NT2/D1 (cell line): ENCODE data around the gene NUDT11.

Experiments used
- DNase-seq: peaks from one replicate; pipeline ENCODE4 v3.0.0-alpha.2; 2011; ENCODE audit warnings: low read depth, low spot score
- H3K27me3 ChIP-seq: 2 replicates; pipeline ENCODE4 v1.6.0; 2011; ENCODE audit warnings: mild to moderate bottlenecking; ENCODE audit not compliant: insufficient read length, insufficient read depth
- H3K36me3 ChIP-seq: 2 replicates; pipeline ENCODE4 v1.6.1; 2011; ENCODE audit warnings: mild to moderate bottlenecking, low read length, mixed read lengths; ENCODE audit not compliant: insufficient read depth, insufficient read length
- H3K4me1 ChIP-seq: 2 replicates; pipeline ENCODE4 v1.5.1; 2011; ENCODE audit not compliant: insufficient read depth, insufficient read length
- H3K4me3 ChIP-seq: 2 replicates; pipeline ENCODE4 v1.5.1; 2011; ENCODE audit warnings: low read depth; ENCODE audit not compliant: insufficient read length
- H3K9ac ChIP-seq: 2 replicates; pipeline ENCODE4 v1.6.0; 2011; ENCODE audit warnings: low read depth; ENCODE audit not compliant: insufficient read length
- H3K9me3 ChIP-seq: 2 replicates; pipeline ENCODE4 v1.5.1; 2011; ENCODE audit warnings: mild to moderate bottlenecking, low read length; ENCODE audit not compliant: insufficient read depth
- SUZ12 ChIP-seq: IDR thresholded peaks from 2 replicates; pipeline ENCODE4 v1.6.1; 2011; ENCODE audit not compliant: insufficient read length, insufficient read depth; ENCODE audit errors: extremely low read depth
- YY1 ChIP-seq: IDR thresholded peaks from 2 replicates; pipeline ENCODE4 v1.6.1; 2011; ENCODE audit not compliant: insufficient read length, insufficient read depth
- ZNF274 ChIP-seq: IDR thresholded peaks from 2 replicates; pipeline ENCODE4 v1.6.1; 2011; ENCODE audit warnings: mild to moderate bottlenecking, low read depth, low read length

The NUDT11 gene

DNA sequence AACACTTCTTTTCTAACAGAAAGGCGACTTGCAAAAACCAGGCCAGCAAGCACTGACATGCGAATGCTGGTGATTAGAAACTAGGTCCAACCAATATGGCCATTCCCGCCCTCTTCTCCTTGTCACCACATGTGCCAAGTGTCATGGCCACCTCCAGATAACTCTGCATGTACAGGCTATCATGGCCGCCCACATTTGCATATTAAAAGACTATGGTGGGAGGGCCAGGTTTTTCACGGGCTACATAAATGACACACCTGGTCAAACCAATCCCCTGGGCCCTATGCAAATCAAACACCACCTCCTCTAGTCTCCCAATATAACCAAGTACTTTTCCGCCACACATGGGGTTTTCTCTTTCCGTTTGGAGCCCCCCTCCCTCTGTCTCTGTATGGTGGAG, 40.1 kb downstream of the NUDT11 start:
- no peak for DNase-seq
- Histone ChIP-seq H3K4me1 (peaks cover 2% of the 10 kb centered on the region), H3K4me3 (no peak overlapping the region), H3K36me3 (no peaks in the 10 kb centered on the region), H3K9me3 (no peaks in the 10 kb centered on the region), H3K27me3 (no peaks in the 10 kb centered on the region), H3K9ac (no peak overlapping the region)
- TF ChIP-seq SUZ12 (no peak), YY1 (peak; percentile 16)

- TF ChIP-seq YY1 (no peak), ZNF274 (no peak), SUZ12 (no peak)
- Histone ChIP-seq H3K9me3 (no peaks in the 10 kb centered on the region), H3K4me3 (no peak overlapping the region), H3K9ac (no peak overlapping the region), H3K4me1 (no peaks in the 10 kb centered on the region), H3K27me3 (no peaks in the 10 kb centered on the region), H3K36me3 (no peaks in the 10 kb centered on the region)
- DNase-seq: no peak
Measured at GRCh38 chrX:51440365-51440764, 56.0 kb downstream of the NUDT11 start.
